ENCODE measurements around the gene SOWAHA. TPM values are rescaled to one million over a fixed set of nuclear protein-coding genes. Genes with fewer than 3 reads are reported as not detected.

The SOWAHA gene
- total and polyA plus RNA-seq, 2 experiments from 2014 or later, result not detected

DNA sequence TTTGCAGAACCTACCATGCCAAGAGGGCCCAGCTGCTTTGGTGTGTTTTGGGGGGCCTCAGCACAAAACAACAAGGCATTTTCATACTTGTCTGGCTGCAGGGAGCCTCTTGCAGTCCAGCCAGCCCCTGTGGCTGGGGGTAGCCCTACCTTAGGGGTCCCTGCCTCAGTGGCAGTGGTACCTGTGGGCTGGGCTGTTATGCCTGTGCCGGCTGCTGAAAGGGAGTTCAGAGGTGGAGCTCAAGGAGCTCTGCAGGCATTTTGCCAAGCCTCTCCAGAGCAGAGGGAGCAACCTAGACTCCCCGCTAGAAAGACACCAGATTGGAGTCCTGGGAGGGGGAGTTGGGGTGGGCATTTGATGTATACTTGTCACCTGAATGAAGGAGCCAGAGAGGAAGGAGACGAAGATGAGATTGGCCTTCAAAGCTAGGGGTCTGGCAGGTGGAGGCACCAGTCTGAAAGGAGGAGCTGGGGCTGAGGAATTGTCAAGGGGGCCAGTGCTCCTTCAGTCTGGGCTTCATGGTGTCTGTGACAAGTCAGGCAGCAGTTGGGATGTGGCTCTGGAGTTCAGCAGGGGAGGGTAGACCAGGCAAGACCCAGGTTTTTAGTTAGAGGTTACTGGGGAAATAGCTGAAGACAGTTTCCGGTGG is 15.9 kb downstream of the SOWAHA start:
- TF ChIP-seq, protein P1, sequence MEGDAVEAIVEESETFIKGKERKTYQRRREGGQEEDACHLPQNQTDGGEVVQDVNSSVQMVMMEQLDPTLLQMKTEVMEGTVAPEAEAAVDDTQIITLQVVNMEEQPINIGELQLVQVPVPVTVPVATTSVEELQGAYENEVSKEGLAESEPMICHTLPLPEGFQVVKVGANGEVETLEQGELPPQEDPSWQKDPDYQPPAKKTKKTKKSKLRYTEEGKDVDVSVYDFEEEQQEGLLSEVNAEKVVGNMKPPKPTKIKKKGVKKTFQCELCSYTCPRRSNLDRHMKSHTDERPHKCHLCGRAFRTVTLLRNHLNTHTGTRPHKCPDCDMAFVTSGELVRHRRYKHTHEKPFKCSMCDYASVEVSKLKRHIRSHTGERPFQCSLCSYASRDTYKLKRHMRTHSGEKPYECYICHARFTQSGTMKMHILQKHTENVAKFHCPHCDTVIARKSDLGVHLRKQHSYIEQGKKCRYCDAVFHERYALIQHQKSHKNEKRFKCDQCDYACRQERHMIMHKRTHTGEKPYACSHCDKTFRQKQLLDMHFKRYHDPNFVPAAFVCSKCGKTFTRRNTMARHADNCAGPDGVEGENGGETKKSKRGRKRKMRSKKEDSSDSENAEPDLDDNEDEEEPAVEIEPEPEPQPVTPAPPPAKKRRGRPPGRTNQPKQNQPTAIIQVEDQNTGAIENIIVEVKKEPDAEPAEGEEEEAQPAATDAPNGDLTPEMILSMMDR (IDR thresholded peaks at IDR 0.05; ENCODE audit: low read depth, low read length), result no peak
- Histone ChIP-seq H3K4me1 (ENCODE audit: low read depth) (no peaks in the 10 kb centered on the region), H3K4me3 (no peak overlapping the region), H3K36me3 (no peaks in the 10 kb centered on the region), H3K9me3 (ENCODE audit: low read depth) (no peaks in the 10 kb centered on the region), H3K27ac (no peak overlapping the region), H3K27me3 (peaks cover 72% of the 10 kb centered on the region)
- DNase-seq (ENCODE audit: low read depth in 1 of 2, low spot score in 1 of 2), result no peak

GRCh38 chr5:132829742-132830435 is 16.8 kb downstream of the SOWAHA start:
- H3K27me3 ChIP-seq, result peaks cover 65% of the 10 kb centered on the region
- peak; percentile 75 to 81 for DNase-seq (ENCODE audit: low read depth in 1 of 2, low spot score in 1 of 2)
- H3K27ac ChIP-seq, result no peak overlapping the region
- no peaks in the 10 kb centered on the region for H3K4me1 ChIP-seq (ENCODE audit: low read depth)
- TF ChIP-seq, protein P1 (IDR thresholded peaks at IDR 0.05; ENCODE audit: low read depth, low read length), result peak; percentile 93
- H3K4me3 ChIP-seq, result peak overlapping the region; percentile 47
- no peaks in the 10 kb centered on the region for H3K9me3 ChIP-seq (ENCODE audit: low read depth)
- H3K36me3 ChIP-seq, result no peaks in the 10 kb centered on the region

- no peak within 1 kb of the TSS for H3K27ac ChIP-seq
These were observed 17.5 kb downstream of the SOWAHA start, which contains the start of gene SHROOM1 for GRCh38 chr5:132830436-132831094. TSS of gene SHROOM1 (minus strand) at chr5:132830647. CDS start at chr5:132826140, 4,507 bp downstream.

DNA sequence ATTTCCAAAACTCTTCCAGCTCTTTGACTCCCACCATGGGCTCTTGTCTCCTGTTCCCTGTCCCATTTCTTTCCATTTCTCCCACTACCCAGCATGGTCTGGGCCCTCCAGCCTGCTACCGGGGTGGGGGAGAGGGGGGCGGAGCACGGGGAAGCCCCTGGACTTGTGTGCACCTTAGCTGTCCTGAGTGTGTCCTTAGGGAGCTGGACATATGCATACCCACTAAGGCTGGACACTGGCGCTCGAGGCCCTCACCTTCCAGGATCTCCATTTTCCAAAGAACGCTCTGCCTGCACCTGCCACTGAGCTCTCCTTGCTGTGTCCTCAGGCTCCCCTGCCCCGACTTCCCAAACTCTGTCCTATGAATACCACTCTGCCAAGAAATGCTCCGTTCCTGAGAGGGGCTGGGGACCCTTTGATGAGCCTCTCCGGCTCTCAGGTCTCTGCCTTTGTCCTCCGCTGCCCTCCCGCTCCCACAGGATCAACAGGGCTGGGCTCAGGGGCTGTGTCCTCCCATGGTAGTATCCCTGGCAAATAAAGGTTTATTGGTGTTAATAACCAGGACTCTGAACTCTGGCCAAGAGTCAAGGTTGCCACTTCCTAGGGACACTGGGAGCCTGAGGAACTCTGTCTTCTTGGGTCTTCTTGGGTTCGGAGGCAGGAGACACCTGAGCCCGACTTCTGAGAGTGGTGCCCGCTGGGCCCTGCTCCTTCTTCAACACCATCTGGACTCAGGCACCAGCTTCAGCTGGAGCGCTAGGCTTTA is 18.2 kb downstream of the SOWAHA start:
- Histone ChIP-seq H3K27ac (no peak overlapping the region), H3K36me3 (no peaks in the 10 kb centered on the region), H3K27me3 (peaks cover 51% of the 10 kb centered on the region), H3K4me1 (ENCODE audit: low read depth) (no peaks in the 10 kb centered on the region), H3K4me3 (no peak overlapping the region), H3K9me3 (ENCODE audit: low read depth) (no peaks in the 10 kb centered on the region)
- TF ChIP-seq, protein P1 (IDR thresholded peaks at IDR 0.05; ENCODE audit: low read depth, low read length), result no peak
- no peak for DNase-seq (ENCODE audit: low read depth in 1 of 2, low spot score in 1 of 2)

More at GRCh38 chr5:132830436-132831094, 17.5 kb downstream of the SOWAHA start, which contains the start of gene SHROOM1:
- H3K27me3 ChIP-seq, result peaks cover 58% of the 10 kb centered on the region
- H3K4me1 ChIP-seq (ENCODE audit: low read depth), result no peaks in the 10 kb centered on the region
- peak within 1 kb of the TSS; percentile 47 for H3K4me3 ChIP-seq
- H3K9me3 ChIP-seq (ENCODE audit: low read depth), result no peaks in the 10 kb centered on the region
- peak; percentile 66 to 82 for DNase-seq (ENCODE audit: low read depth in 1 of 2, low spot score in 1 of 2)
- TF ChIP-seq, protein P1 (IDR thresholded peaks at IDR 0.05; ENCODE audit: low read depth, low read length), result no peak
- no peaks in the 10 kb centered on the region for H3K36me3 ChIP-seq

- no peak for DNase-seq (ENCODE audit: low read depth in 1 of 2, low spot score in 1 of 2)
- Histone ChIP-seq H3K27ac (no peak overlapping the region), H3K4me1 (ENCODE audit: low read depth) (no peaks in the 10 kb centered on the region), H3K9me3 (ENCODE audit: low read depth) (no peaks in the 10 kb centered on the region), H3K36me3 (no peaks in the 10 kb centered on the region), H3K27me3 (peaks cover 38% of the 10 kb centered on the region), H3K4me3 (no peak overlapping the region)
- TF ChIP-seq, protein P1 (IDR thresholded peaks at IDR 0.05; ENCODE audit: low read depth, low read length), result no peak
These were observed 19.5 kb downstream of the SOWAHA start for GRCh38 chr5:132832612-132833011.
